SK-N-SH (cell line): ENCODE measurements around the gene ATP6V0B. TPM values are rescaled to one million over a fixed set of nuclear protein-coding genes. Genes with fewer than 3 reads are reported as not detected.

ENCODE experiments used
- CTCF ChIA-PET: fragments of 300-600, 350-600 bp; formaldehyde crosslinking; extraction: SDS; loops from one replicate; lab custom pipeline; 2021; lab: Yijun Ruan, JAX
- POLR2A ChIA-PET: fragments of 350-600 bp; sonication (Branson Sonifier 250); formaldehyde crosslinking; extraction: SDS; loops from one replicate; lab custom pipeline; 2020; ENCODE audit warnings: antibody characterized with exemption, inconsistent platforms; lab: Yijun Ruan, JAX
- DNase-seq: peaks from one replicate; pipeline ENCODE4 v3.0.0; 2012
- H2AFZ ChIP-seq: fragments of 200-600 bp; sonication (generic); 2 replicates; pipeline ENCODE4 v1.8.1; 2016; ENCODE audit warnings: antibody characterized with exemption, mild to moderate bottlenecking, low read depth
- H3F3A ChIP-seq: fragments of 200-600 bp; sonication (generic); replicated peaks from 2 replicates; pipeline ENCODE3; 2016; ENCODE audit warnings: antibody characterized with exemption, mild to moderate bottlenecking; ENCODE audit not compliant: insufficient read depth
- H3K27ac ChIP-seq, 2 experiments: fragments of 200-500 bp in 1 of 2; fragments of 200-600 bp in 1 of 2; sonication (Bioruptor generic) in 1 of 2; sonication (generic), shearing (Covaris generic) in 1 of 2; 2 replicates each; pipeline versions ENCODE4 v1.5.1 to v1.6.1; 2014 to 2016; ENCODE audit warnings: low read depth in 2 of 2, inconsistent platforms in 1 of 2, low read length in 1 of 2, mild to moderate bottlenecking in 1 of 2, mixed read lengths in 1 of 2
- H3K27me3 ChIP-seq: fragments of 200-600 bp; sonication (generic), shearing (Covaris generic); 2 replicates; pipeline ENCODE4 v1.6.1; 2016; ENCODE audit warnings: mixed run types; ENCODE audit not compliant: insufficient read depth
- H3K36me3 ChIP-seq, 2 experiments: fragments of 200-500 bp in 1 of 2; fragments of 200-600 bp in 1 of 2; sonication (Bioruptor generic) in 1 of 2; sonication (generic) in 1 of 2; replicated peaks in 1 of 2; 2 replicates each; pipeline versions ENCODE3 to v1.5.1; 2014 to 2016; ENCODE audit warnings: low read length in 1 of 2, mild to moderate bottlenecking in 1 of 2; ENCODE audit not compliant: insufficient read depth in 2 of 2, control insufficient read depth in 1 of 2
- H3K4me1 ChIP-seq, 2 experiments: fragments of 200-500 bp in 1 of 2; fragments of 200-600 bp in 1 of 2; sonication (Bioruptor generic) in 1 of 2; sonication (generic), shearing (Covaris generic) in 1 of 2; 2 replicates each; pipeline versions ENCODE4 v1.5.1 to v1.6.1; 2014 to 2016; ENCODE audit warnings: low read depth in 1 of 2, low read length in 1 of 2, mixed run types in 1 of 2; ENCODE audit not compliant: insufficient read depth in 2 of 2, control insufficient read depth in 1 of 2
- H3K4me2 ChIP-seq: fragments of 200-600 bp; sonication (generic), shearing (Covaris generic); 2 replicates; pipeline ENCODE4 v1.6.1; 2017; ENCODE audit warnings: mixed run types
- H3K4me3 ChIP-seq, 2 experiments: fragments of 200-500 bp in 1 of 2; fragments of 200-600 bp in 1 of 2; sonication (Bioruptor generic) in 1 of 2; sonication (generic), shearing (Covaris generic) in 1 of 2; 2 replicates each; pipeline versions ENCODE4 v1.5.1 to v1.8.1; 2014 to 2016; ENCODE audit warnings: low read depth in 2 of 2, inconsistent platforms in 1 of 2, low read length in 1 of 2, mild to moderate bottlenecking in 1 of 2, mixed read lengths in 1 of 2, moderate library complexity in 1 of 2
- H3K79me2 ChIP-seq: fragments of 200-600 bp; sonication (generic); 2 replicates; pipeline ENCODE4 v1.8.1; 2017; ENCODE audit warnings: mild to moderate bottlenecking; ENCODE audit not compliant: insufficient read depth
- H3K9ac ChIP-seq: fragments of 200-600 bp; sonication (generic); 2 replicates; pipeline ENCODE4 v1.6.1; 2017; ENCODE audit warnings: mixed run types
- H3K9me2 ChIP-seq: fragments of 200-600 bp; sonication (generic); 2 replicates; pipeline ENCODE4 v1.6.1; 2017; ENCODE audit warnings: mixed run types
- H3K9me3 ChIP-seq: fragments of 200-600 bp; sonication (generic); 2 replicates; pipeline ENCODE4 v1.6.1; 2017; ENCODE audit warnings: mixed run types, mild to moderate bottlenecking, moderate library complexity
- H4K20me1 ChIP-seq: fragments of 200-600 bp; sonication (generic); 2 replicates; pipeline ENCODE4 v1.6.1; 2017; ENCODE audit warnings: mild to moderate bottlenecking, mixed run types; ENCODE audit not compliant: insufficient read depth
- ELF1 ChIP-seq: IDR thresholded peaks from 2 replicates; pipeline ENCODE4 v1.4.0; 2012
- EP300 ChIP-seq, 2 experiments: IDR thresholded peaks; 2 replicates each; pipeline versions ENCODE4 v1.4.0 to v1.6.1; 2012; ENCODE audit warnings: borderline replicate concordance in 1 of 2, low read depth in 1 of 2, low read length in 1 of 2
- FOXM1 ChIP-seq: IDR thresholded peaks from 2 replicates; pipeline ENCODE4 v1.4.0; 2012; ENCODE audit warnings: low read depth, mild to moderate bottlenecking
- GABPA ChIP-seq: IDR thresholded peaks from 2 replicates; pipeline ENCODE4 v1.4.0; 2012; ENCODE audit warnings: low read depth, mild to moderate bottlenecking
- GATA2 ChIP-seq: sonication (generic); formaldehyde crosslinking; IDR thresholded peaks from 2 replicates; pipeline ENCODE4 v1.5.0; 2020; ENCODE audit warnings: mild to moderate bottlenecking, missing genetic modification reagents
- JUND ChIP-seq: IDR thresholded peaks from 2 replicates; pipeline ENCODE4 v1.4.0; 2012
- MEF2A ChIP-seq: IDR thresholded peaks from 2 replicates; pipeline ENCODE4 v1.4.0; 2012; ENCODE audit warnings: low read depth, borderline replicate concordance
- NFIC ChIP-seq: IDR thresholded peaks from 2 replicates; pipeline ENCODE4 v1.4.0; 2012; ENCODE audit warnings: borderline replicate concordance
- POLR2AphosphoS5 ChIP-seq: IDR thresholded peaks from 2 replicates; pipeline ENCODE4 v1.6.1; 2012; ENCODE audit warnings: low read depth, low read length
- RCOR1 ChIP-seq: fragments of 150-350 bp; IDR thresholded peaks from 2 replicates; pipeline ENCODE4 v1.6.1; 2017; ENCODE audit warnings: antibody characterized with exemption, low read length
- RXRA ChIP-seq: IDR thresholded peaks from 2 replicates; pipeline ENCODE4 v1.4.0; 2012; ENCODE audit warnings: low read depth, mild to moderate bottlenecking, borderline replicate concordance
- SIN3A ChIP-seq: IDR thresholded peaks from 2 replicates; pipeline ENCODE4 v1.6.1; 2012; ENCODE audit warnings: low read depth, mild to moderate bottlenecking, low read length, moderate library complexity, borderline replicate concordance
- SMC3 ChIP-seq: IDR thresholded peaks from 2 replicates; pipeline ENCODE4 v1.6.1; 2012; ENCODE audit warnings: low read depth, low read length, improper control_type of control experiment
- TCF12 ChIP-seq: IDR thresholded peaks from 2 replicates; pipeline ENCODE4 v1.4.0; 2012
- YY1 ChIP-seq: IDR thresholded peaks from 2 replicates; pipeline ENCODE4 v1.4.0; 2012; ENCODE audit warnings: low read depth, mild to moderate bottlenecking
- WGBS: methylation state at CpG from one replicate; pipeline ENCODE4 v1.1.6; 2017; ENCODE audit warnings: low lambda C conversion rate; 5-methylcytosine and 5-hydroxymethylcytosine counted together
- polyA plus RNA-seq, 3 experiments: library from polyadenylated mRNA; depleted of rRNA; stranded (reverse); fragments of >200 nt; gene quantifications; 2 replicates each; pipeline ENCODE4 v1.2.3, GENCODE V29; 2012
- TF ChIP-seq, protein P1 (sequence below): fragments of 150-350 bp; IDR thresholded peaks from 2 replicates; pipeline ENCODE4 v1.6.1; 2016; ENCODE audit warnings: mild to moderate bottlenecking, low read depth, low read length
- TF ChIP-seq, protein P2 (sequence below): IDR thresholded peaks from 2 replicates; pipeline ENCODE4 v1.4.0; 2012; ENCODE audit warnings: low read depth, borderline replicate concordance
- TF ChIP-seq, protein P3 (sequence below): IDR thresholded peaks from 2 replicates; pipeline ENCODE4 v1.6.1; 2012; ENCODE audit warnings: mild to moderate bottlenecking, low read depth, low read length, moderate library complexity
- TF ChIP-seq, protein P4 (sequence below): fragments of 200-600 bp; sonication (generic); IDR thresholded peaks from 2 replicates; pipeline ENCODE4 v1.6.1; 2017; ENCODE audit warnings: antibody characterized with exemption, mild to moderate bottlenecking, moderate library complexity

The ATP6V0B gene
- polyA plus RNA-seq, 1 of the 3 experiments (the other 2 are of a cell fraction): 180 TPM

DNA sequence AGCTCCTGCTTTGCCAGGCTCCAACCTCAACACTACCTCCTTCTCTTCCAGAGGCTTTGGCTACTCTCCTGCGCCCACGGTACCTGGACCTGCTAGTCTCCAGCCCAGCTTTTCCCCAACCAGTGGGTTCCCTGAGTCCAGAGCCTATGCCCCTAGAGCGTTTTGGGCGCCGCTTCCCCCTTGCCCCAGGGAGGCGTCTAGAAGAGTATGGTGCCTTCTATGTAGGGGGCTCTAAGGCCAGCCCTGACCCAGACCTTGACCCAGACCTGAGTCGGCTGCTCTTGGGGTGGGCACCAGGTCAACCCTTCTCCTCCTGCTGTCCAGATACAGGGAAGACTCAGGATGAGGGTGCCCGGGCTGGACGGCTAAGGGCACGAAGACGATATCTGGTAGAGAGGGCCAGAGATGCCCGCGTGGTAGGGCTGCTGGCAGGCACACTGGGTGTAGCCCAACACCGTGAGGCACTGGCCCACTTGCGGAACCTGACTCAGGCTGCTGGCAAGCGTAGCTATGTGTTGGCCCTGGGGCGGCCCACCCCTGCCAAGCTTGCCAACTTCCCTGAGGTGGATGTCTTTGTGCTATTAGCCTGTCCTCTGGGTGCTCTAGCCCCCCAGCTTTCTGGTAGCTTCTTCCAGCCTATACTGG, 3.3 kb upstream of the ATP6V0B start:
- H3F3A ChIP-seq: peaks cover 14% of the 10 kb centered on the region
- peak overlapping the region; percentile 95; the same call in 1 of the 2 replicates for H3K4me2 ChIP-seq
- DNase-seq: no peak
- peaks cover 35% of the 10 kb centered on the region for H3K79me2 ChIP-seq
- no peaks in the 10 kb centered on the region for H3K9me3 ChIP-seq
- no peak overlapping the region; a peak in 1 of 4 replicates for H3K27ac ChIP-seq
- peaks cover 8 to 34% of the 10 kb centered on the region in 2 experiments; a peak in 1 of 4 replicates for H3K4me1 ChIP-seq
- 97% methylated on average over 13 of the region's 17 CpGs for WGBS
- ChIA-PET CTCF (interaction anchor here (0.9 to 1.7 kb wide), 3 partner anchors 36 to 221 kb away, joined by 3 to 5 read pairs (median 3); no protein-coding TSS in a partner anchor), POLR2A (interaction anchor here (1.4 kb wide), 1 partner anchor 9 kb away, joined by 3 read pairs; no protein-coding TSS in a partner anchor)
- H2AFZ ChIP-seq: no peak overlapping the region
- no peaks in the 10 kb centered on the region for H3K27me3 ChIP-seq
- peaks cover 3 to 42% of the 10 kb centered on the region in 2 experiments for H3K36me3 ChIP-seq
- H4K20me1 ChIP-seq: peaks cover 10% of the 10 kb centered on the region
- H3K9ac ChIP-seq: no peak overlapping the region
- TF ChIP-seq RCOR1: no peak
- no peak for TF ChIP-seq FOXM1
- TF ChIP-seq, protein P1, sequence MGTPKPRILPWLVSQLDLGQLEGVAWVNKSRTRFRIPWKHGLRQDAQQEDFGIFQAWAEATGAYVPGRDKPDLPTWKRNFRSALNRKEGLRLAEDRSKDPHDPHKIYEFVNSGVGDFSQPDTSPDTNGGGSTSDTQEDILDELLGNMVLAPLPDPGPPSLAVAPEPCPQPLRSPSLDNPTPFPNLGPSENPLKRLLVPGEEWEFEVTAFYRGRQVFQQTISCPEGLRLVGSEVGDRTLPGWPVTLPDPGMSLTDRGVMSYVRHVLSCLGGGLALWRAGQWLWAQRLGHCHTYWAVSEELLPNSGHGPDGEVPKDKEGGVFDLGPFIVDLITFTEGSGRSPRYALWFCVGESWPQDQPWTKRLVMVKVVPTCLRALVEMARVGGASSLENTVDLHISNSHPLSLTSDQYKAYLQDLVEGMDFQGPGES: no peak
- TF ChIP-seq GABPA: no peak
- no peak for TF ChIP-seq ELF1
- TF ChIP-seq, protein P2, sequence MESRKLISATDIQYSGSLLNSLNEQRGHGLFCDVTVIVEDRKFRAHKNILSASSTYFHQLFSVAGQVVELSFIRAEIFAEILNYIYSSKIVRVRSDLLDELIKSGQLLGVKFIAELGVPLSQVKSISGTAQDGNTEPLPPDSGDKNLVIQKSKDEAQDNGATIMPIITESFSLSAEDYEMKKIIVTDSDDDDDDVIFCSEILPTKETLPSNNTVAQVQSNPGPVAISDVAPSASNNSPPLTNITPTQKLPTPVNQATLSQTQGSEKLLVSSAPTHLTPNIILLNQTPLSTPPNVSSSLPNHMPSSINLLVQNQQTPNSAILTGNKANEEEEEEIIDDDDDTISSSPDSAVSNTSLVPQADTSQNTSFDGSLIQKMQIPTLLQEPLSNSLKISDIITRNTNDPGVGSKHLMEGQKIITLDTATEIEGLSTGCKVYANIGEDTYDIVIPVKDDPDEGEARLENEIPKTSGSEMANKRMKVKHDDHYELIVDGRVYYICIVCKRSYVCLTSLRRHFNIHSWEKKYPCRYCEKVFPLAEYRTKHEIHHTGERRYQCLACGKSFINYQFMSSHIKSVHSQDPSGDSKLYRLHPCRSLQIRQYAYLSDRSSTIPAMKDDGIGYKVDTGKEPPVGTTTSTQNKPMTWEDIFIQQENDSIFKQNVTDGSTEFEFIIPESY: no peak
- no peak for TF ChIP-seq MEF2A
- TF ChIP-seq, protein P3, sequence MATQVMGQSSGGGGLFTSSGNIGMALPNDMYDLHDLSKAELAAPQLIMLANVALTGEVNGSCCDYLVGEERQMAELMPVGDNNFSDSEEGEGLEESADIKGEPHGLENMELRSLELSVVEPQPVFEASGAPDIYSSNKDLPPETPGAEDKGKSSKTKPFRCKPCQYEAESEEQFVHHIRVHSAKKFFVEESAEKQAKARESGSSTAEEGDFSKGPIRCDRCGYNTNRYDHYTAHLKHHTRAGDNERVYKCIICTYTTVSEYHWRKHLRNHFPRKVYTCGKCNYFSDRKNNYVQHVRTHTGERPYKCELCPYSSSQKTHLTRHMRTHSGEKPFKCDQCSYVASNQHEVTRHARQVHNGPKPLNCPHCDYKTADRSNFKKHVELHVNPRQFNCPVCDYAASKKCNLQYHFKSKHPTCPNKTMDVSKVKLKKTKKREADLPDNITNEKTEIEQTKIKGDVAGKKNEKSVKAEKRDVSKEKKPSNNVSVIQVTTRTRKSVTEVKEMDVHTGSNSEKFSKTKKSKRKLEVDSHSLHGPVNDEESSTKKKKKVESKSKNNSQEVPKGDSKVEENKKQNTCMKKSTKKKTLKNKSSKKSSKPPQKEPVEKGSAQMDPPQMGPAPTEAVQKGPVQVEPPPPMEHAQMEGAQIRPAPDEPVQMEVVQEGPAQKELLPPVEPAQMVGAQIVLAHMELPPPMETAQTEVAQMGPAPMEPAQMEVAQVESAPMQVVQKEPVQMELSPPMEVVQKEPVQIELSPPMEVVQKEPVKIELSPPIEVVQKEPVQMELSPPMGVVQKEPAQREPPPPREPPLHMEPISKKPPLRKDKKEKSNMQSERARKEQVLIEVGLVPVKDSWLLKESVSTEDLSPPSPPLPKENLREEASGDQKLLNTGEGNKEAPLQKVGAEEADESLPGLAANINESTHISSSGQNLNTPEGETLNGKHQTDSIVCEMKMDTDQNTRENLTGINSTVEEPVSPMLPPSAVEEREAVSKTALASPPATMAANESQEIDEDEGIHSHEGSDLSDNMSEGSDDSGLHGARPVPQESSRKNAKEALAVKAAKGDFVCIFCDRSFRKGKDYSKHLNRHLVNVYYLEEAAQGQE: no peak
- TF ChIP-seq SIN3A: no peak
- TF ChIP-seq EP300 (IDR thresholded peaks at IDR 0.05; ENCODE audit: borderline replicate concordance in 1 of 2, low read depth in 1 of 2, low read length in 1 of 2): no peak
- no peak for TF ChIP-seq SMC3
- TF ChIP-seq POLR2AphosphoS5: no peak
- TF ChIP-seq TCF12: no peak
- TF ChIP-seq GATA2 (CRISPR knock-in tag): no peak
- no peak for TF ChIP-seq RXRA
- no peak for TF ChIP-seq NFIC
- no peak for TF ChIP-seq YY1
- TF ChIP-seq JUND: no peak
- TF ChIP-seq, protein P4, sequence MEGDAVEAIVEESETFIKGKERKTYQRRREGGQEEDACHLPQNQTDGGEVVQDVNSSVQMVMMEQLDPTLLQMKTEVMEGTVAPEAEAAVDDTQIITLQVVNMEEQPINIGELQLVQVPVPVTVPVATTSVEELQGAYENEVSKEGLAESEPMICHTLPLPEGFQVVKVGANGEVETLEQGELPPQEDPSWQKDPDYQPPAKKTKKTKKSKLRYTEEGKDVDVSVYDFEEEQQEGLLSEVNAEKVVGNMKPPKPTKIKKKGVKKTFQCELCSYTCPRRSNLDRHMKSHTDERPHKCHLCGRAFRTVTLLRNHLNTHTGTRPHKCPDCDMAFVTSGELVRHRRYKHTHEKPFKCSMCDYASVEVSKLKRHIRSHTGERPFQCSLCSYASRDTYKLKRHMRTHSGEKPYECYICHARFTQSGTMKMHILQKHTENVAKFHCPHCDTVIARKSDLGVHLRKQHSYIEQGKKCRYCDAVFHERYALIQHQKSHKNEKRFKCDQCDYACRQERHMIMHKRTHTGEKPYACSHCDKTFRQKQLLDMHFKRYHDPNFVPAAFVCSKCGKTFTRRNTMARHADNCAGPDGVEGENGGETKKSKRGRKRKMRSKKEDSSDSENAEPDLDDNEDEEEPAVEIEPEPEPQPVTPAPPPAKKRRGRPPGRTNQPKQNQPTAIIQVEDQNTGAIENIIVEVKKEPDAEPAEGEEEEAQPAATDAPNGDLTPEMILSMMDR: no peak
- no peaks in the 10 kb centered on the region for H3K9me2 ChIP-seq
- peak overlapping the region; percentile 98 to 100; a peak in 1 of 4 replicates for H3K4me3 ChIP-seq
